Right forelimb (tissue), 1 donor: ENCODE results near the gene L2HGDH.
A peak's percentile ranks its signal among the peaks of the same experiment; 100 is the strongest.

ENCODE experiments used
- DNase-seq: peaks from one replicate; pipeline ENCODE4 v3.0.0-alpha.2; 2018

L2HGDH gene

GRCh38 chr14:50285861-50286260 lies 26.2 kb downstream of the L2HGDH start:
- no peak for DNase-seq

DNA sequence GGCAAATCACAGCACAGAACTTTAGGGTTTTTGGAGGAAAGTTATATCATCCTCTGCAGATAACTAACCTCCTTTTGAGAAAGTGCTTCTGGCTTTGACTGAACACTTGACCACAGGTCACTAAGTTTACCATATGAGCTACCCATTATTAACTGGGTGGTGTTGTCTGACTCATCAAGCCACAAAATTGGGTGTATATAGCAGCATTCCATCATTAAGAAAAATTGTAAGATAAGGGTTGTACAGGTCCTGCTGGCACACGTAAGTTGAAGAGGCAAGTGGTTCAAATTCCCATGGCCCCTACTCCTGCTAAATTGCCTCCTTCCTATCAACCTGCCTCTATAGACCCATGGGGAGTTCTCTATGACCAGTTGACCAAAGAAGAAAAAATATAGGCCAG lies 39.5 kb downstream of the L2HGDH start:
- no peak for DNase-seq

DNA sequence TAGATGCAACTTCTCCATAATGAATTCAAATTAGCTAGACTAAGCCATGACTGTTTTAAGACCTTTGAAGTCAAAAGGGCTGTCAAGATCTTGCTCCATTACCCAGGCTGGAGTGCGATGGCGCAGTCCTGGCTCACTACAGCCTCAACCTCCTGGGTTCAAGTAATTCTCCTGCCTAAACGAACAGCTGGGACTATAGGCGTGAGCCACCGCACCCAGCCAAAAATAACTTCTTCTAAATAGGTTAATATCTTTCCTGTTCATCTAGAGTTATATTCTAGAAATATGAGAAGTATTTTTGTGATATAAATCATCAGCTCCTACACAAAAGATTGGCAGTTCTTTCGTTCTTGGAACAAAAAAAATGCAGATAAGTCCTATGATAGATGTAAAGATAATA lies 41.1 kb downstream of the L2HGDH start:
- no peak for DNase-seq

GRCh38 chr14:50265029-50265428 lies 47.0 kb downstream of the L2HGDH start:
- no peak for DNase-seq

DNA sequence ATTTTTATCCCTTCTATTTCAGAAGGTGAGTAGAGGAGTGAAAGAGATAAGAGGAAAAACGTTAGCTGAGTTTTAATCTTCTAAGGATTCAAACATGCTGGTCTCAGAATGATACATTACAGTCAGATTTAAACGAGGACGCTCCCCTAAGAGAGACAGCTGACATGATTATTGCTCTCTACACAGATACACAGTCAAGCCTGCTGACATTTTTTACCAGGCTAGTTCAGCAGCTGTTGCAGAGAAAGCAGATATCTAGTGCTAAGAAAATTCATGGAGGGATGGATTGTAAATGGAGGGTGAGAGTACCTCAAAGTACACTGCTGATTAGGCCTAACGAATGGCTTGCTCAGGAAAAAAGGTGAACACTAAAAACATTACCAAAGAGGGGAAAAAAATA lies 48.7 kb downstream of the L2HGDH start:
- DNase-seq = no peak

DNA sequence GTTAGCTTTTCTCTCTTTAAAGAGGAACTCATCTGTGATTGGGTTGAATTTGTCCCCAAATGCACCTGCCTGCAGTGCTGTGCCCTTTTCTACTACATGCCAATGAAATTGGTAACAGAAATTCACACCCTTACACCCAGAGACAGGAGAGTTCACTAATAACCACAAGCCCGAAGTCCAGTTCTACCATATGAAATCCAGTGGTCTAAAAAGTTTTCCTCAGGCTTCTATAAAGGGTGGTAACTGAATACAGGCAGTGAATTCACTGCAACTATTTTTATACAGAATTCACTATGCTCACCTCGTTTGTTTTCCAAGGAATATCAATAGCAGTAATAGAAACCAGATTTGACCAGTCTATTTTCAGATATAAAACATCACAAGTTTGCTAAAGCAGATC lies 49.2 kb downstream of the L2HGDH start:
- no peak for DNase-seq

DNA sequence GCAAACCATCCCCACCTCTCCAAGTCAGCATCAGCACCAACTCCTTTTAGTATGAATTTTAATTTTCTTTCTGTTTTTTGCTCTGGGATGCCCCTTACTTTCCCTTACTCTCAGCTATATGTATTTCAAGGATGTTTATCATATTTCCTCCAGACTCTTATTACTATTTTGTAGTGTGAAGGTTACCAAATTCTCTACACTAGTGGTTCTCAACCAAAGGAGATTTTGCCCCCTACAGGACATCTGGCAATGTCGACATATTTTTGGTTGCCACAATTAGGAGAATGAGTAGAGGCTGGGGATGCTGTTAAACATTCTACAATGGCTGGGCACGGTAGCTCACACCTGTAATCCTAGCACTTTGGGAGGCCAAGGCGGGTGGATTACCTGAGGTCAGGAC lies 51.5 kb downstream of the L2HGDH start:
- DNase-seq = no peak

GRCh38 chr14:50260072-50260471 lies 52.0 kb downstream of the L2HGDH start:
- no peak for DNase-seq

- DNase-seq = no peak
These were observed 54.3 kb downstream of the L2HGDH start for GRCh38 chr14:50257732-50258131.

- DNase-seq = no peak
These were observed 57.8 kb downstream of the L2HGDH start for GRCh38 chr14:50254248-50254647.

GRCh38 chr14:50249136-50249775 lies 62.8 kb downstream of the L2HGDH start:
- no peak for DNase-seq

DNA sequence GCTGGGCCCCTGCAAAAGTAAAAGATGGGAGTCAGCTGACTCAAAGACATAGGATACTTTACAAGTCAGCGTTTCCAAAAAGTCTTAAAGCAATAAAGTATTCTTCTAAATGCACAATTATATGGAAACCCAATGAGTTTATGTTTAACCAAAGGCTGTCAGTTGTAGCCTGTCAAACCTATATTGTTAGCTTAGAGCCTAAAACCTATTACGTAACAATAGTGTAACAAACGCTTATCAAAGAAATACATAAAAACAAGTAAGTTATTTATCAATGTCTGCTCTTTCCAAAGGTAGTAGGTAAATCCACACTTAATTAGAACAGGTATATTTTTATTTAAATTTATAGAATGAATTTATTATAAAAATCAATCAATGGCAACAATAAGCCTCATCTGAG lies 64.8 kb downstream of the L2HGDH start:
- no peak for DNase-seq

DNA sequence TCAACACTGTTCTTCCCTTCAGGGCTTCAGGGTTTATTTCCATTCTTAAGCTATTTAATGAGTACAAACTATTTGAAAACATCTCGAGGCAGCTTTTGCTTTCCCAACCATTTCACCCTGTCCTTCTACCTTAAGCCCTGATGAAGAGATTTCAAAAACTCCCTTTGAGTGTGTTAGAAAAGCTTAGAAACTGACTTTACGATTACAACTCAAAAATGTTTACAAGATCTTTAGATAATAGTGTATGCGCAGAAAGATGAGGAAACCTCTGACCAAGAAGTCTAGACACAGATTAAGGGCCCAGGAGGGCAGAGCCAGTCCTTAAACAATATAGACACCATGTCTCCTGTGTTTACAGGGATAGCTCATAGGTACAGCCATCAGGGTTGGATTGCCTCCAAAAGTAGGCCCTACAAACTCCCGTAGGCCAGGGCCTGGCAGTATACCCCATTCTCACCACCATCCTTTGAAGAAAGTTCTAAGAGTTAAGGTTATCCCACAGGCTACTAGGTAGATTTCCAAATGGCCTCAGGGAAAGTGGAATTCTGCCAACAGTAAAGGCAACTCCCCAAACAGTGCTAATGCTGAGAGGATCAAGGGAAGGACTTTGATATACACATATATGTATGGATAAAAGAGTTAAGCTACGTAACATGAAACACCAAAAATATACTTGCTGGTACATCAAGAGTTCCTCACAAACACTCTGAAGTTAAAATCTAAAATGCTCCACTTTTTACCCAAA lies 69.3 kb downstream of the L2HGDH start:
- DNase-seq = no peak

DNA sequence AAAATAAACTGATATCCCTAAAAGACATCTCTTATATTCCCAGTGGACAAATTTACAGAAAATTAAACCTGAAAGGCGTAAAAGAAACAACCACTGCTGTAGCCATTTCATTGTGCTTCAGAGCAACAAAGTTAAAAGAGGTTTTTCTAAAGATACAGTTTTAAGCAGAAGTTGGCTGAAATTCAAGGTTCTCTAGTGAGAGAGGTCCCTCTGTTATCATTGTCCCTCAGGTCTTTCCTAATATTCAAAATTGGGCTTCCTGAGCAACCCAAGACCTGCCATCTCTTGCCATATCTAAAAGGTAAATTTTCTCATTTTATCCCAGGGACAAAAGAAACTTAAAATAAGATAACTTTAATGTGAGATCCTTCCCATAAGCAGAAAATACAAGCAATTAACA lies 69.9 kb downstream of the L2HGDH start:
- no peak for DNase-seq

DNA sequence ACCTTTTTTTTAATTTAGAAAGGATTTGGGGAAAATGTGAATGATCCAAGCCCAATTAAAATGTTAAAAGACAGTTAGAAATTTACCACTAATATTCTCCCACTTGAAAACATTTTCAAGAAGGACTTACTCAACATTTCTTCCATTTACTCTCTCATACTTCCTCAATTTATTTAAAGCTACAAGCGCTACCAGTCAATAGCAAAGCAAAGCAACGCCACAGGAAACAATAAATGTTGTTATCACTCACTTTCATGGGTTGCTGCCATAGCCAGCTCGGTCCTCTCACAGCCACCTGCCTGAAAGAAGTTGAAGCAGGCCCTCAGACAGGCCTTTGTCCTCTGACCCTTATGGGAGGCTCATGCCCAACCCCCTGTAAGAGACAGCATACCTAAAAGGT lies 74.6 kb downstream of the L2HGDH start:
- DNase-seq = no peak

DNA sequence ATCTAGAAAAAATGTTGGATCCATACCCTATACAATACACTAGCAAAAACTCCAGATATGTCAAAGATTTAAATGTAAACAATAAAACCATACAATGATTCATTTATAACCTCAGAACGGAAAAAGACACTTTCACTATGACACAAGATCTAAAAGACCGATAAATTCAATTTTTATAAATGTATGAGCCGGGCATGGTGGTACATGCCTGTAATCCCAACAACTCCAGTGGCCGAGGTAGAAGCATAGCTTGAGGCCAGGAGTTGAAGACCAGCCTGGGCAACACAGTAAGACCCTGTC lies 78.1 kb downstream of the L2HGDH start:
- no peak for DNase-seq

- DNase-seq = no peak
These were observed 78.7 kb downstream of the L2HGDH start for GRCh38 chr14:50233166-50233950.

- DNase-seq = no peak
These were observed 79.8 kb downstream of the L2HGDH start for GRCh38 chr14:50232276-50232642.

GRCh38 chr14:50231475-50232275 lies 80.4 kb downstream of the L2HGDH start, which contains the start of gene SOS2:
SOS2 (minus strand) TSS chr14:50231578; CDS start chr14:50231283, 295 bp downstream.
- DNase-seq = peak; percentile 93

DNA sequence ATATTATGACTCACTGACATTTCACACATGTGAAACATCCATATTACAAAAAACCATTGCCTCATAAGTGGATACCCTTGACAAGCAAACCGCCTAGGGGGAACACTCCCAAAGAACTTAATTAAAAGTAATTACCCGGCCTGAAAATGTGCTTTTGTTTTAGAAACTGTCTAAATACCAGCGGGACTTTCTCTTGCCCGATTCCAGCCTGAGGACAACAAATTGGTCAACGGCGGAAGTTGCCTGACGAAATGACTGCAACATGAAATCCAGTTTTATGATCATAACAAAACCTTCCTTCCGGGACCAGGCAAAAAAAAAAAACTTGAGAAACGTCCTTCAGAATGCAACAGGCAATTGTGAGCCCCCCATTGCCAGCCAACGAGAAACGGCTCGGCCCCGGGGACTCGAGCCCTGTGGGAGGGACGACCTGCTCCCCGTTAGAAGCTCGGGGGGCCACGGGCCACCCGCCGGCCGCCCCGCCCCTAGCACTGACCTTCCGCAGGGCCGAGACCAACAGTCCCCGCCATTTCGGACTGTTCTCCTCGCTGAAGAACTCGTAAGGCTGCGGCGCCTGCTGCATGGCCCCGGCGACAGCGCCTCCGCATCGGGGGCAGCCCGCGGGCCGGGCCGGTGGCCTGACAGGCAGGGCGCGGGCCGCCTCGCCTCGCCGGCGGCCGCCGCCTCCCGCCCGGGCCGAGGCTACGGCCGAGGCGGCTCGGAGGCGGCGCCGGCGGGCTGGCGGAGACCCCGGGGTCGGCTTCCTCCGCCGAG lies 81.1 kb downstream of the L2HGDH start:
- DNase-seq = peak; percentile 74

GRCh38 chr14:50230401-50230700 lies 81.7 kb downstream of the L2HGDH start:
- no peak for DNase-seq

- no peak for DNase-seq
These were observed 82.3 kb downstream of the L2HGDH start for GRCh38 chr14:50229681-50230080.

DNA sequence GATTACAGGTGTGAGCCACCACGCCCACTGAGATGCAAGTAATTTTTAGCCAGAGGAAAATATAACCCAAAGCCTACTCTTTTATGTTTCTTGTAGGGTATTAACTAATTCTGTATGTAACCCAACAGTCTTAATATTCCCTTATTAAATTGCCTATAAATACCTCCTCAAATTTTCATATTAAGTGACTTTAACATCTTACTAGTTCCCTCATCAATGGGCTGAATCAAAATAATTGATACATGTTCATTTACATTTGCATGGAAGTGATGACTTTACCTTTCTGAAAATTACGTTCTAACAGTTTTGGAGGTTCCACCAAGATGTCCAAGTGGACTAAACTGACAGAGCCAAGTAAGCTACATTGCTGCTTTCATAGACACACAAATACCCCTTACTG lies 83.7 kb downstream of the L2HGDH start:
- no peak for DNase-seq
